ENCODE data around the gene C19orf44.
"Not testable (repeated sequence)": the region's sequence is repeated elsewhere in the genome, so short reads cannot be mapped to it uniquely, and the experiment has no call there.

The C19orf44 gene

DNA sequence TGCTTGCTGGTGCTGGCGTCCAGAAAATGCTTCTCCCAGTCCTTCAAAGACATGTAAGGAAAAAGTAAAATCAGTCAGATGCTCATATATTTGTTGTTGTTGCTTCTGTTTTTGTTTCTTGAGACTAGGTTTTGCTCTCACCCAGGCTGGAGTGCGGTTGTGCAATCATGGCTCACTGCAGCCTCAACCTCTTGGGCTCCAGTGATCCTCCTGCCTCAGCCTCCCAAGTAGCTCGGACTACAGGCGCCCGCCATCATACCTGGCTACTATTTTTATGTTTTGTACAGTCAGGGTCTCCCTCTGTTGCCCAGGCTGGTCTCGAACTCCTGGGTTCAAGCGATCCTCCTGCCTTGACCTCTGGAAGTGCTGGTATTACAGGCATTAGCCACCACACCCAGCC, 13.4 kb upstream of the C19orf44 start:
- Histone ChIP-seq H3K4me1 (ENCODE audit: insufficient read depth, insufficient read length) (no peaks in the 10 kb centered on the region), H3K9ac (ENCODE audit: insufficient read length, low read depth) (no peak overlapping the region), H3K36me3 (ENCODE audit: insufficient read depth, insufficient read length, low read length) (no peaks in the 10 kb centered on the region), H3K9me3 (ENCODE audit: insufficient read depth, low read length) (no peaks in the 10 kb centered on the region), H3K4me3 (ENCODE audit: insufficient read length, low read depth) (no peak overlapping the region), H3K27me3 (ENCODE audit: insufficient read depth, insufficient read length) (no peaks in the 10 kb centered on the region)
- no peak for TF ChIP-seq ZNF274 (IDR thresholded peaks at IDR 0.05; ENCODE audit: low read depth, low read length)
- no peak for TF ChIP-seq SUZ12 (IDR thresholded peaks at IDR 0.05; ENCODE audit: extremely low read depth, insufficient read depth, insufficient read length)
- TF ChIP-seq YY1 (IDR thresholded peaks at IDR 0.05; ENCODE audit: insufficient read depth, insufficient read length): no peak
- no peak for DNase-seq (ENCODE audit: low read depth, low spot score)

DNA sequence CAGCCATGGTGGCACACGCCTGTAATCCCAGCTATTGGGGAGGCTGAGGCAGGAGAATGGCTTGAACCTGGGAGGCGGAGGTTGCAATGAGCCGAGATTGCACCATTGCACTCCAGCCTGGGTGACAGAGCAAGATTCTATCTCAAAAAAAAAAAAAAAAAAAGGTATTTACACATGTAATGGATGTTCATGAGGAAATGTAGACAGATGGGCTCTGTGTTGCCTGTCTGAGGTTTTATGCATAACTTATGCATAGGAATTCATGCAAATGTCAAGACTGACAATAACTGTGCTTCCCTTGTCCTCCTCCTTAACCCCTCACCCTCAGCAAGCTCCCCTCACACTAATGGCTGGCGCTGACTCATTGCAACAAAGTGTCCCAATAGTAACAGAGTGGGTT, 9.7 kb upstream of the C19orf44 start:
- H3K4me1 ChIP-seq (ENCODE audit: insufficient read depth, insufficient read length); DNase-seq (ENCODE audit: low read depth, low spot score); H3K9ac ChIP-seq (ENCODE audit: insufficient read length, low read depth); H3K4me3 ChIP-seq (ENCODE audit: insufficient read length, low read depth); H3K36me3 ChIP-seq (ENCODE audit: insufficient read depth, insufficient read length, low read length); H3K27me3 ChIP-seq (ENCODE audit: insufficient read depth, insufficient read length); H3K9me3 ChIP-seq (ENCODE audit: insufficient read depth, low read length): not testable (repeated sequence)

DNA sequence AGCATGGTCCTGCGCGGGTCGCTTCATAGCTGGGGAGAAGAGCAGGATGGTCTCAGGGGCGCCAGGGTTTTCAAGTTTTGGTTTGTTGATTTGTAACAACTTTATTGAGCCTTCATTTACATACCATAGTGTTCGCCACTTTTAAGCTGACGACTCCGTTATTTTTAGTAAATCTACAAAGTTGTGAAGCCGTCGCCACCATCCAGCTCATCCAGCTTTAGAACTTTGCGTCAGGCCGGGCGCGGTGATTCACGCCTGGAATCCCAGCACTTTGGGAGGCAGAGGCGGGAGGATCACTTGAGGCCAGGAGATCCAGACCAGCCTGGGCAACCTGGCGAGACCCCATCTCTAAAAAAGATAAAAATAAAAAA, 404 bp downstream of the C19orf44 start:
- Histone ChIP-seq H3K4me3 (ENCODE audit: insufficient read length, low read depth) (peak overlapping the region; percentile 77), H3K36me3 (ENCODE audit: insufficient read depth, insufficient read length, low read length) (peaks cover 14% of the 10 kb centered on the region), H3K9ac (ENCODE audit: insufficient read length, low read depth) (peak overlapping the region; percentile 66), H3K4me1 (ENCODE audit: insufficient read depth, insufficient read length) (no peaks in the 10 kb centered on the region), H3K9me3 (ENCODE audit: insufficient read depth, low read length) (no peaks in the 10 kb centered on the region), H3K27me3 (ENCODE audit: insufficient read depth, insufficient read length) (no peaks in the 10 kb centered on the region)
- TF ChIP-seq SUZ12 (IDR thresholded peaks at IDR 0.05; ENCODE audit: extremely low read depth, insufficient read depth, insufficient read length): no peak
- TF ChIP-seq YY1 (IDR thresholded peaks at IDR 0.05; ENCODE audit: insufficient read depth, insufficient read length): no peak
- TF ChIP-seq ZNF274 (IDR thresholded peaks at IDR 0.05; ENCODE audit: low read depth, low read length): no peak
- DNase-seq (ENCODE audit: low read depth, low spot score): no peak

- TF ChIP-seq YY1 (IDR thresholded peaks at IDR 0.05; ENCODE audit: insufficient read depth, insufficient read length) (no peak), SUZ12 (IDR thresholded peaks at IDR 0.05; ENCODE audit: extremely low read depth, insufficient read depth, insufficient read length) (no peak), ZNF274 (IDR thresholded peaks at IDR 0.05; ENCODE audit: low read depth, low read length) (no peak)
- Histone ChIP-seq H3K4me1 (ENCODE audit: insufficient read depth, insufficient read length) (no peaks in the 10 kb centered on the region), H3K9ac (ENCODE audit: insufficient read length, low read depth) (peak overlapping the region; percentile 66), H3K4me3 (ENCODE audit: insufficient read length, low read depth) (peak overlapping the region; percentile 77), H3K27me3 (ENCODE audit: insufficient read depth, insufficient read length) (no peaks in the 10 kb centered on the region), H3K36me3 (ENCODE audit: insufficient read depth, insufficient read length, low read length) (peaks cover 14% of the 10 kb centered on the region), H3K9me3 (ENCODE audit: insufficient read depth, low read length) (no peaks in the 10 kb centered on the region)
- DNase-seq (ENCODE audit: low read depth, low spot score): no peak
Observed at GRCh38 chr19:16497042-16497441, 848 bp downstream of the C19orf44 start.

GRCh38 chr19:16497837-16498236, 1.6 kb downstream of the C19orf44 start:
- H3K9ac ChIP-seq (ENCODE audit: insufficient read length, low read depth): no peak overlapping the region
- peaks cover 19% of the 10 kb centered on the region for H3K36me3 ChIP-seq (ENCODE audit: insufficient read depth, insufficient read length, low read length)
- DNase-seq (ENCODE audit: low read depth, low spot score): no peak
- no peak overlapping the region for H3K4me3 ChIP-seq (ENCODE audit: insufficient read length, low read depth)
- no peaks in the 10 kb centered on the region for H3K4me1 ChIP-seq (ENCODE audit: insufficient read depth, insufficient read length)
- no peaks in the 10 kb centered on the region for H3K27me3 ChIP-seq (ENCODE audit: insufficient read depth, insufficient read length)
- H3K9me3 ChIP-seq (ENCODE audit: insufficient read depth, low read length): no peaks in the 10 kb centered on the region
- TF ChIP-seq YY1 (IDR thresholded peaks at IDR 0.05; ENCODE audit: insufficient read depth, insufficient read length): no peak
- no peak for TF ChIP-seq SUZ12 (IDR thresholded peaks at IDR 0.05; ENCODE audit: extremely low read depth, insufficient read depth, insufficient read length)
- TF ChIP-seq ZNF274 (IDR thresholded peaks at IDR 0.05; ENCODE audit: low read depth, low read length): no peak

- Histone ChIP-seq H3K4me3 (ENCODE audit: insufficient read length, low read depth) (no peak overlapping the region), H3K4me1 (ENCODE audit: insufficient read depth, insufficient read length) (no peaks in the 10 kb centered on the region), H3K9ac (ENCODE audit: insufficient read length, low read depth) (no peak overlapping the region), H3K36me3 (ENCODE audit: insufficient read depth, insufficient read length, low read length) (peaks cover 48% of the 10 kb centered on the region), H3K27me3 (ENCODE audit: insufficient read depth, insufficient read length) (no peaks in the 10 kb centered on the region), H3K9me3 (ENCODE audit: insufficient read depth, low read length) (no peaks in the 10 kb centered on the region)
- no peak for TF ChIP-seq SUZ12 (IDR thresholded peaks at IDR 0.05; ENCODE audit: extremely low read depth, insufficient read depth, insufficient read length)
- TF ChIP-seq ZNF274 (IDR thresholded peaks at IDR 0.05; ENCODE audit: low read depth, low read length): no peak
- TF ChIP-seq YY1 (IDR thresholded peaks at IDR 0.05; ENCODE audit: insufficient read depth, insufficient read length): no peak
- DNase-seq (ENCODE audit: low read depth, low spot score): no peak
Observed at GRCh38 chr19:16504271-16504670, 8.1 kb downstream of the C19orf44 start.

- DNase-seq (ENCODE audit: low read depth, low spot score); H3K4me1 ChIP-seq (ENCODE audit: insufficient read depth, insufficient read length); H3K4me3 ChIP-seq (ENCODE audit: insufficient read length, low read depth); H3K9me3 ChIP-seq (ENCODE audit: insufficient read depth, low read length); H3K9ac ChIP-seq (ENCODE audit: insufficient read length, low read depth); H3K27me3 ChIP-seq (ENCODE audit: insufficient read depth, insufficient read length): not testable (repeated sequence)
- H3K36me3 ChIP-seq (ENCODE audit: insufficient read depth, insufficient read length, low read length): peaks cover 53% of the 10 kb centered on the region
Observed at GRCh38 chr19:16506161-16506560, 10.0 kb downstream of the C19orf44 start.

- Histone ChIP-seq H3K9ac (ENCODE audit: insufficient read length, low read depth) (no peak overlapping the region), H3K9me3 (ENCODE audit: insufficient read depth, low read length) (no peaks in the 10 kb centered on the region), H3K4me3 (ENCODE audit: insufficient read length, low read depth) (no peak overlapping the region), H3K4me1 (ENCODE audit: insufficient read depth, insufficient read length) (no peaks in the 10 kb centered on the region), H3K27me3 (ENCODE audit: insufficient read depth, insufficient read length) (no peaks in the 10 kb centered on the region), H3K36me3 (ENCODE audit: insufficient read depth, insufficient read length, low read length) (peaks cover 57% of the 10 kb centered on the region)
- DNase-seq (ENCODE audit: low read depth, low spot score): no peak
- no peak for TF ChIP-seq ZNF274 (IDR thresholded peaks at IDR 0.05; ENCODE audit: low read depth, low read length)
- TF ChIP-seq YY1 (IDR thresholded peaks at IDR 0.05; ENCODE audit: insufficient read depth, insufficient read length): no peak
- no peak for TF ChIP-seq SUZ12 (IDR thresholded peaks at IDR 0.05; ENCODE audit: extremely low read depth, insufficient read depth, insufficient read length)
Observed at GRCh38 chr19:16506961-16507360, 10.8 kb downstream of the C19orf44 start.

All from NT2/D1 (cell line).